Endothelial cell of umbilical vein (primary cell): Measurements from ENCODE around the gene PLA2G6.

Source experiments
- CTCF ChIP-seq, 2 donors: IDR thresholded peaks; 1 replicate in 1 of 2; 2 replicates in 1 of 2; pipeline ENCODE4 v1.5.1; 2011; ENCODE audit warnings: low read length in 2 of 2, mild to moderate bottlenecking in 2 of 2, moderate library complexity in 2 of 2, control low read depth in 1 of 2, inconsistent platforms in 1 of 2, low read depth in 1 of 2; ENCODE audit not compliant: insufficient read depth in 1 of 2; ENCODE audit errors: extremely low read depth in 1 of 2
- EZH2 ChIP-seq: IDR thresholded peaks from 2 replicates; pipeline ENCODE4 v1.6.1; 2012; ENCODE audit warnings: borderline replicate concordance, low read depth, mild to moderate bottlenecking, moderate library complexity, low read length, inconsistent platforms; ENCODE audit not compliant: severe bottlenecking
- GATA2 ChIP-seq: IDR thresholded peaks from 2 replicates; pipeline ENCODE4 v1.7.0; 2011; ENCODE audit warnings: low read depth, mild to moderate bottlenecking, moderate library complexity, mixed read lengths, low read length; ENCODE audit not compliant: insufficient read length, insufficient read depth
- MAX ChIP-seq: IDR thresholded peaks from 2 replicates; pipeline ENCODE4 v1.6.1; 2011; ENCODE audit not compliant: insufficient read depth, insufficient read length
- POLR2A ChIP-seq: IDR thresholded peaks from 2 replicates; pipeline ENCODE4 v1.6.1; 2012; ENCODE audit warnings: low read depth, mild to moderate bottlenecking, control low read depth, low read length

DNA sequence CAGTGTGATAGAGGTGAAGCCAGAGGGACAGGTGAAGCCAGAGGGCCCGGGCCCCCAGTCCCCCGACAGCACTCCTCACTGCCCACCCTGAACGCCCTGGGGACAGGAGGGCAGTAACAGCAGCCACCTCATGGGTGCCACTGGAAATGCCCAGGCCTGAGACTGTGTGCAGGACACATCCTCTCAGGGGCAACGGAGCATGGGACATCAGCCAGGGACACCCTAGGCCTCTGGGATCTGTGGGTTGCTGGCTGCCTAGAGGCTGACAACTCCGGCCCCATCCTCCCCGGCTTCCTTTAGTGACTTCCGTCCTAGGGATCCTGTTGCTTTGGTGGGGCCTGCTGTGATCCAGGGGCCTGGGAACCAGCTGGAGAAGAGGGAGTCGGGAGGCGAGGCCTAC lies 53.8 kb downstream of the PLA2G6 start:
- no peak for TF ChIP-seq CTCF (IDR thresholded peaks at IDR 0.05; ENCODE audit: extremely low read depth in 1 of 2, insufficient read depth in 1 of 2, low read depth in 1 of 2, low read length in 2 of 2)
- TF ChIP-seq POLR2A = no peak
- TF ChIP-seq EZH2 = no peak
- no peak for TF ChIP-seq GATA2
- no peak for TF ChIP-seq MAX
